Stimulated activated CD8-positive, alpha-beta memory T cell treated with anti-CD3 and anti-CD28 coated beads, Interleukin-4, amount 100 ng/mL, for 1 hour (primary cell): ENCODE measurements around the gene ZNF598.
"Not testable (repeated sequence)": the region's sequence is repeated elsewhere in the genome, so short reads cannot be mapped to it uniquely, and the experiment has no call there.

Source experiments
- DNase-seq, 2 donors: peaks; one replicate each; pipeline ENCODE4 v3.0.0-alpha.2; 2020; ENCODE audit warnings: low read depth in 2 of 2, low spot score in 1 of 2

Gene ZNF598

GRCh38 chr16:2040787-2041522 is 31.3 kb upstream of the ZNF598 start:
- DNase-seq, result no peak

GRCh38 chr16:2040041-2040786 is 30.6 kb upstream of the ZNF598 start:
- DNase-seq, result no peak

- no peak for DNase-seq
These were observed 29.8 kb upstream of the ZNF598 start for GRCh38 chr16:2039274-2040031.

- no peak for DNase-seq
These were observed 29.0 kb upstream of the ZNF598 start for GRCh38 chr16:2038382-2039231.

GRCh38 chr16:2037647-2038381 is 28.2 kb upstream of the ZNF598 start:
- no peak for DNase-seq

GRCh38 chr16:2037115-2037514 is 27.5 kb upstream of the ZNF598 start:
- DNase-seq, result no peak

GRCh38 chr16:2036200-2036966 is 26.8 kb upstream of the ZNF598 start:
- no peak for DNase-seq

- no peak for DNase-seq
These were observed 26.0 kb upstream of the ZNF598 start for GRCh38 chr16:2035431-2036199.

GRCh38 chr16:2034696-2035430 is 25.2 kb upstream of the ZNF598 start:
- DNase-seq, result no peak

- DNase-seq, result not testable (repeated sequence)
These were observed 24.5 kb upstream of the ZNF598 start for GRCh38 chr16:2033909-2034695.

GRCh38 chr16:2033057-2033908 is 23.7 kb upstream of the ZNF598 start:
- no peak for DNase-seq

- DNase-seq, result no peak
These were observed 22.9 kb upstream of the ZNF598 start for GRCh38 chr16:2032285-2033056.

GRCh38 chr16:2031081-2031577 is 21.5 kb upstream of the ZNF598 start:
- DNase-seq, result no peak

- no peak for DNase-seq
These were observed 20.4 kb upstream of the ZNF598 start for GRCh38 chr16:2030036-2030435.

- no peak for DNase-seq
These were observed 19.7 kb upstream of the ZNF598 start for GRCh38 chr16:2029350-2029749.
